Measurements from ENCODE around the gene NF1. TPM values are rescaled to one million over a fixed set of nuclear protein-coding genes. Genes with fewer than 3 reads are reported as not detected.
A peak's percentile ranks its signal among the peaks of the same experiment; 100 is the strongest.

NF1 gene
- total and polyA plus RNA-seq, 11 donors: 6.8 to 82.0 (median 51.4) TPM

DNA sequence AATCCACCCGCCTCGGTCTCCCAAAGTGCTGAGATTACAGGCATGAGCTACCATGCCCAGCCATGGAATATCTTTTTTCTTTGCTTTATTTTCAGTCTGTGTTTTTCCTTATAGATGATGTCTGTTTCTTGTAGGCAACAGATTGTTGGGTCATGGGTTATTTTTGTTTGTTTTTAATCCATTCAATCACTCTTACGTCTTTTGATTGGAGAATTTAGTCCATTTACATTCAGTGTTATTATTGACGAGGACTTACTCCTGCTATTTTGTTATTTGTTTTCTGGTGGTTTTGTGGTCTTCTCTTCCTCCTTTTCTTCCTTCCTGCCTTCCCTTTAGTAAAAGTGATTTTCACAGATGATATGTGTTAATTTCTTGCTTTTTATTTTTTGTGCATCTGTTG, 146.3 kb downstream of the NF1 start:
- H3K4me1 ChIP-seq: peaks cover 0 to 5% (median 0%) of the 10 kb centered on the region in 12 donors
- DNase-seq: no peak
- H3K27me3 ChIP-seq: no peaks in the 10 kb centered on the region
- no peak for ATAC-seq
- WGBS, 4 donors: 97 to 100% (median 99%) methylated on average over 4 of the region's 4 CpGs
- no peak overlapping the region for H3K27ac ChIP-seq
- H3K36me3 ChIP-seq: peaks cover 0 to 99% (median 70%) of the 10 kb centered on the region in 9 donors
- intact Hi-C loops (cut with DNase I): loop anchor here in 1 of 10 donors (10.0 kb wide), 1 partner anchor 114 kb away; no protein-coding TSS in a partner anchor
- TF ChIP-seq POLR2A (IDR thresholded peaks at IDR 0.05): no peak
- TF ChIP-seq, protein P1, sequence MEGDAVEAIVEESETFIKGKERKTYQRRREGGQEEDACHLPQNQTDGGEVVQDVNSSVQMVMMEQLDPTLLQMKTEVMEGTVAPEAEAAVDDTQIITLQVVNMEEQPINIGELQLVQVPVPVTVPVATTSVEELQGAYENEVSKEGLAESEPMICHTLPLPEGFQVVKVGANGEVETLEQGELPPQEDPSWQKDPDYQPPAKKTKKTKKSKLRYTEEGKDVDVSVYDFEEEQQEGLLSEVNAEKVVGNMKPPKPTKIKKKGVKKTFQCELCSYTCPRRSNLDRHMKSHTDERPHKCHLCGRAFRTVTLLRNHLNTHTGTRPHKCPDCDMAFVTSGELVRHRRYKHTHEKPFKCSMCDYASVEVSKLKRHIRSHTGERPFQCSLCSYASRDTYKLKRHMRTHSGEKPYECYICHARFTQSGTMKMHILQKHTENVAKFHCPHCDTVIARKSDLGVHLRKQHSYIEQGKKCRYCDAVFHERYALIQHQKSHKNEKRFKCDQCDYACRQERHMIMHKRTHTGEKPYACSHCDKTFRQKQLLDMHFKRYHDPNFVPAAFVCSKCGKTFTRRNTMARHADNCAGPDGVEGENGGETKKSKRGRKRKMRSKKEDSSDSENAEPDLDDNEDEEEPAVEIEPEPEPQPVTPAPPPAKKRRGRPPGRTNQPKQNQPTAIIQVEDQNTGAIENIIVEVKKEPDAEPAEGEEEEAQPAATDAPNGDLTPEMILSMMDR (IDR thresholded peaks at IDR 0.05): no peak
- no peak overlapping the region for H3K4me3 ChIP-seq
- peaks cover 0 to 5% (median 0%) of the 10 kb centered on the region in 12 donors for H3K9me3 ChIP-seq

DNA sequence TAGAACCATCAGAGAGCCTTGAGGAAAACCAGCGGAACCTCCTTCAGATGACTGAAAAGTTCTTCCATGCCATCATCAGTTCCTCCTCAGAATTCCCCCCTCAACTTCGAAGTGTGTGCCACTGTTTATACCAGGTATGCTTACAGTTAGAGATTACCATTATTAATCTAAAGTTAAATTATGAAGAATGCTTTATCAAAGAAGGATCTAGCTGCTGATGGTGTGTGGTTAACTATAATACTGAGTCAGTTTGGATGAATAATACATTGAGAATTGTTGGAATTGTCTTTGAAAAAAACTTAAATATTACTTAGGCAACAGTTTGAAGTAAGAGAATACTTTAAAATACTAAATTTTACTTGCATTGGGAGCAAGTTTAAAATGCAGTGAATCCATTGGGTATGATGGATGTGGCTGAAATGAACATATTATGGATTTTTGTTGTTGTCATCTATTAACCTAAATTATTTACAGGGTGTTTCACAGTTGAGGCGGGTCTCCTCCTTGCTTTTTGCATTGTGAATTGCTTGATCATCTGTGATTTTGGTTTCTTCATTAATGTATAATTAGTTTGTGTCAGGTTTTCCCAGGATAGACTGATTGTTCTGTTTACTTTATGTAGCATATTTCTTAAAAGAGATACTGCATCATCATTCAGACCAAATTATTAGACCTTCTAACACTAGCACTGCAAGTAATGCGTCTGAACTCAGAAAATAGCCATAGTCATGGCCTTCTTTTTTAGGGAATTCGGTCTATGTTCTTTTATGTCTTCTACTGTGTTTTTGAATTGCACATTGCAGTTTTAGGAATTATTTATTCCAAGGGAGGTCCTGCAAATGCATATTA, 154.4 kb downstream of the NF1 start:
- Histone ChIP-seq H3K36me3 (peaks cover 0 to 72% (median 29%) of the 10 kb centered on the region in 9 donors), H3K27ac (peak overlapping the region in 1 of 12 donors; percentile 25), H3K9me3 (no peaks in the 10 kb centered on the region), H3K27me3 (no peaks in the 10 kb centered on the region), H3K4me3 (no peak overlapping the region), H3K4me1 (peaks cover 0 to 21% (median 16%) of the 10 kb centered on the region in 12 donors)
- DNase-seq (no peak), ATAC-seq (no peak)
- TF ChIP-seq POLR2A (IDR thresholded peaks at IDR 0.05): no peak
- TF ChIP-seq, protein P1 (IDR thresholded peaks at IDR 0.05): no peak
- WGBS, 4 donors: 95 to 97% (median 96%) methylated on average over 5 of the region's 5 CpGs
- intact Hi-C loops (cut with DNase I): loop anchor here in 1 of 10 donors (10.0 kb wide), 1 partner anchor 106 kb away; no protein-coding TSS in a partner anchor

DNA sequence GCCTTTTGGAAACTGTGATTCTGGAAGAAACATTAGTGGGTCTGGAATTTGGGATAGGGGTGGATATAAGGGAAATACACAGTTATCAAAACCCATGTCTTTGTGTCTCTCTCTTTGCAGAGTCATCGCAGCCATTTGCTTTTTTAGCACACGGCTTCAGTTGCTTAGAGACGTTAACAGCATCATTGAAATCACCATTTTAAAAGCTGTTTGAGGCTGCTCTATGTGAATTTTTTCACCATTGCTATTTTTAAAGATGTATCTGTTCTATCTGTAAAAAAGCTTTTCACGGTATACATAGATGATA, 155.0 kb downstream of the NF1 start:
- Histone ChIP-seq H3K9me3 (no peaks in the 10 kb centered on the region), H3K4me3 (no peak overlapping the region), H3K36me3 (peaks cover 0 to 69% (median 23%) of the 10 kb centered on the region in 9 donors), H3K27me3 (no peaks in the 10 kb centered on the region), H3K27ac (peak overlapping the region in 3 of 12 donors; percentile 10 to 25 (median 24)), H3K4me1 (peaks cover 0 to 21% (median 16%) of the 10 kb centered on the region in 12 donors)
- no peak for TF ChIP-seq POLR2A (IDR thresholded peaks at IDR 0.05)
- TF ChIP-seq, protein P1 (IDR thresholded peaks at IDR 0.05): no peak
- intact Hi-C loops (cut with DNase I): loop anchor here in 1 of 10 donors (10.0 kb wide), 1 partner anchor 105 kb away; no protein-coding TSS in a partner anchor
- ATAC-seq: no peak
- 70 to 78% (median 72%) methylated on average over 4 of the region's 4 CpGs for WGBS, 4 donors
- DNase-seq: no peak

- H3K27ac ChIP-seq: peak overlapping the region in 2 of 12 donors; percentile 24 to 25
- H3K36me3 ChIP-seq: peaks cover 0 to 69% (median 19%) of the 10 kb centered on the region in 9 donors
- intact Hi-C loops (cut with DNase I): no loop called here
- WGBS, 4 donors: 56 to 72% (median 60%) methylated on average over 1 of the region's 1 CpG
- H3K4me3 ChIP-seq: no peak overlapping the region
- TF ChIP-seq, protein P1 (IDR thresholded peaks at IDR 0.05): no peak
- no peak for TF ChIP-seq POLR2A (IDR thresholded peaks at IDR 0.05)
- peaks cover 0 to 21% (median 16%) of the 10 kb centered on the region in 12 donors for H3K4me1 ChIP-seq
- no peaks in the 10 kb centered on the region for H3K9me3 ChIP-seq
- H3K27me3 ChIP-seq: no peaks in the 10 kb centered on the region
- DNase-seq: no peak
- no peak for ATAC-seq
These were observed 155.5 kb downstream of the NF1 start for GRCh38 chr17:31250229-31250628.

All from heart left ventricle (tissue), 16 donors.